ENCODE data around the gene DCAF16. TPM values are rescaled to one million over a fixed set of nuclear protein-coding genes. Genes with fewer than 3 reads are reported as not detected.

Gene DCAF16
- total and polyA plus RNA-seq, 2 donors (not counting 3 experiments of a cell fraction or from before 2014, with no cell fraction given): 13.8 to 35.0 TPM

GRCh38 chr4:17817027-17817426, 6.5 kb upstream of the DCAF16 start:
- Histone ChIP-seq H3K27me3 (ENCODE audit: control insufficient read depth in 2 of 2, insufficient read depth in 2 of 2, low read length in 2 of 2) (no peaks in the 10 kb centered on the region), H3K4me1 (ENCODE audit: control insufficient read depth, extremely low read depth, insufficient read depth, low read length) (peaks cover 23% of the 10 kb centered on the region), H3K27ac (ENCODE audit: insufficient read depth, low read depth, low read length) (no peak overlapping the region), H3K79me2 (ENCODE audit: control insufficient read depth, insufficient read depth, low read length) (peaks cover 89% of the 10 kb centered on the region), H3K9me1 (replicated peaks; ENCODE audit: control insufficient read depth, extremely low read depth, insufficient read depth, low read length) (no peaks in the 10 kb centered on the region), H3K4me2 (ENCODE audit: insufficient read depth, low read length) (no peak overlapping the region), H2AFZ (ENCODE audit: low read depth, low read length) (peak overlapping the region; percentile 8), H3K9me3 (replicated peaks; ENCODE audit: control insufficient read depth, insufficient read depth, low read length) (no peaks in the 10 kb centered on the region), H3K4me3 (replicated peaks in 1 of 3; ENCODE audit: insufficient read depth in 1 of 3, low read depth in 1 of 3, low read length in 3 of 3) (no peak overlapping the region), H3K36me3 (ENCODE audit: control insufficient read depth in 2 of 2, extremely low read depth in 1 of 2, insufficient read depth in 2 of 2, low read length in 2 of 2) (peaks cover 0 to 9% of the 10 kb centered on the region in 2 experiments), H3K9ac (replicated peaks; ENCODE audit: extremely low read depth, insufficient read depth, low read length) (no peak overlapping the region), H4K20me1 (replicated peaks; ENCODE audit: control insufficient read depth, extremely low read depth, insufficient read depth, low read length) (no peaks in the 10 kb centered on the region)
- dilution Hi-C loops (cut with MboI; ENCODE audit: extremely low pct_ligation_motif_present, low sequenced_read_pairs): no loop called here
- intact Hi-C loops (cut with micrococcal nuclease): loop anchor here (1.0 kb wide), 3 partner anchors 550 to 776 kb away; no protein-coding TSS in a partner anchor
- no TSS peak for BruUV-seq (replicated peaks)
- FAIRE-seq (no peak), DNase-seq (ENCODE audit: low read depth, low spot score) (peak; percentile 75)
- ChIA-PET CTCF (interaction anchor here (0.6 to 2.3 kb wide), 61 partner anchors 8 to 778 kb away, joined by 3 to 60 read pairs (median 4); partner anchors contain the start of genes MED28 and QDPR), POLR2A (no interaction called here)
- TF ChIP-seq EZH2 (IDR thresholded peaks at IDR 0.05; ENCODE audit: borderline replicate concordance, low read depth, low read length, severe bottlenecking): no peak
- TF ChIP-seq, protein P1, sequence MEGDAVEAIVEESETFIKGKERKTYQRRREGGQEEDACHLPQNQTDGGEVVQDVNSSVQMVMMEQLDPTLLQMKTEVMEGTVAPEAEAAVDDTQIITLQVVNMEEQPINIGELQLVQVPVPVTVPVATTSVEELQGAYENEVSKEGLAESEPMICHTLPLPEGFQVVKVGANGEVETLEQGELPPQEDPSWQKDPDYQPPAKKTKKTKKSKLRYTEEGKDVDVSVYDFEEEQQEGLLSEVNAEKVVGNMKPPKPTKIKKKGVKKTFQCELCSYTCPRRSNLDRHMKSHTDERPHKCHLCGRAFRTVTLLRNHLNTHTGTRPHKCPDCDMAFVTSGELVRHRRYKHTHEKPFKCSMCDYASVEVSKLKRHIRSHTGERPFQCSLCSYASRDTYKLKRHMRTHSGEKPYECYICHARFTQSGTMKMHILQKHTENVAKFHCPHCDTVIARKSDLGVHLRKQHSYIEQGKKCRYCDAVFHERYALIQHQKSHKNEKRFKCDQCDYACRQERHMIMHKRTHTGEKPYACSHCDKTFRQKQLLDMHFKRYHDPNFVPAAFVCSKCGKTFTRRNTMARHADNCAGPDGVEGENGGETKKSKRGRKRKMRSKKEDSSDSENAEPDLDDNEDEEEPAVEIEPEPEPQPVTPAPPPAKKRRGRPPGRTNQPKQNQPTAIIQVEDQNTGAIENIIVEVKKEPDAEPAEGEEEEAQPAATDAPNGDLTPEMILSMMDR (IDR thresholded peaks at IDR 0.05; ENCODE audit: extremely low read depth in 1 of 2, insufficient read depth in 1 of 2, low read depth in 1 of 2, low read length in 2 of 2): peak; percentile 28 to 33

- H3K4me3 ChIP-seq (replicated peaks in 1 of 3; ENCODE audit: insufficient read depth in 1 of 3, low read depth in 1 of 3, low read length in 3 of 3): no peak overlapping the region
- H3K9me1 ChIP-seq (replicated peaks; ENCODE audit: control insufficient read depth, extremely low read depth, insufficient read depth, low read length): no peaks in the 10 kb centered on the region
- no TSS peak for BruUV-seq (replicated peaks)
- POLR2A ChIA-PET: no interaction called here
- H3K79me2 ChIP-seq (ENCODE audit: control insufficient read depth, insufficient read depth, low read length): peaks cover 91% of the 10 kb centered on the region
- H3K9me3 ChIP-seq (replicated peaks; ENCODE audit: control insufficient read depth, insufficient read depth, low read length): no peaks in the 10 kb centered on the region
- intact Hi-C loops (cut with micrococcal nuclease): no loop called here
- no peaks in the 10 kb centered on the region for H4K20me1 ChIP-seq (replicated peaks; ENCODE audit: control insufficient read depth, extremely low read depth, insufficient read depth, low read length)
- DNase-seq (ENCODE audit: low read depth, low spot score): no peak
- H3K27ac ChIP-seq (ENCODE audit: insufficient read depth, low read depth, low read length): no peak overlapping the region
- peaks cover 0 to 9% of the 10 kb centered on the region in 2 experiments for H3K36me3 ChIP-seq (ENCODE audit: control insufficient read depth in 2 of 2, extremely low read depth in 1 of 2, insufficient read depth in 2 of 2, low read length in 2 of 2)
- TF ChIP-seq EZH2 (IDR thresholded peaks at IDR 0.05; ENCODE audit: borderline replicate concordance, low read depth, low read length, severe bottlenecking) (no peak), MYC (IDR thresholded peaks at IDR 0.05; ENCODE audit: low read depth, low read length) (no peak)
- CTCF ChIA-PET: interaction anchor here (1.2 to 2.3 kb wide), 17 partner anchors 10 to 778 kb away, joined by 3 to 60 read pairs (median 6); partner anchors contain the start of gene QDPR
- no peak overlapping the region for H2AFZ ChIP-seq (ENCODE audit: low read depth, low read length)
- FAIRE-seq: no peak
- no peaks in the 10 kb centered on the region for H3K27me3 ChIP-seq (ENCODE audit: control insufficient read depth in 2 of 2, insufficient read depth in 2 of 2, low read length in 2 of 2)
- H3K4me1 ChIP-seq (ENCODE audit: control insufficient read depth, extremely low read depth, insufficient read depth, low read length): peaks cover 23% of the 10 kb centered on the region
- dilution Hi-C loops (cut with MboI; ENCODE audit: extremely low pct_ligation_motif_present, low sequenced_read_pairs): no loop called here
- H3K4me2 ChIP-seq (ENCODE audit: insufficient read depth, low read length): no peak overlapping the region
- no peak overlapping the region for H3K9ac ChIP-seq (replicated peaks; ENCODE audit: extremely low read depth, insufficient read depth, low read length)
Observed at GRCh38 chr4:17816142-17816541, 5.6 kb upstream of the DCAF16 start.

Data from endothelial cell of umbilical vein (primary cell).